Measurements from ENCODE around the gene ABCA4.

- TF ChIP-seq MYBL2 (CRISPR knock-in tag; IDR thresholded peaks at IDR 0.05) (no peak), MAX (CRISPR knock-in tag; IDR thresholded peaks at IDR 0.05) (no peak), CTCF (IDR thresholded peaks at IDR 0.05) (no peak), HMGXB4 (CRISPR knock-in tag; IDR thresholded peaks at IDR 0.05) (no peak), ZMAT4 (CRISPR knock-in tag; IDR thresholded peaks at IDR 0.05) (no peak), ETV6 (CRISPR knock-in tag; IDR thresholded peaks at IDR 0.05) (no peak), TCF7 (CRISPR knock-in tag; IDR thresholded peaks at IDR 0.05; ENCODE audit: low read depth) (no peak), ATF6 (CRISPR knock-in tag; IDR thresholded peaks at IDR 0.05) (no peak), E2F1 (CRISPR knock-in tag; IDR thresholded peaks at IDR 0.05) (no peak)
These were observed 156.7 kb downstream of the ABCA4 start for GRCh38 chr1:93964096-93964776.

Measured in WTC11 (cell line).